WERI-Rb-1 (cell line): ENCODE measurements around the gene FSD1L.
A peak's percentile ranks its signal among the peaks of the same experiment; 100 is the strongest.

Experiments
- DNase-seq: peaks from one replicate; pipeline ENCODE4 v3.0.0-alpha.2; 2020
- H3K27ac ChIP-seq: fragments of 250-450 bp; sonication (Bioruptor Pico); 2 replicates; pipeline ENCODE4 v1.5.1; 2020; ENCODE audit warnings: mild to moderate bottlenecking, moderate library complexity
- H3K27me3 ChIP-seq: fragments of 250-450 bp; sonication (Bioruptor Pico); 2 replicates; pipeline ENCODE4 v1.5.1; 2021; ENCODE audit warnings: mild to moderate bottlenecking, low read depth, moderate library complexity; ENCODE audit not compliant: insufficient read depth, severe bottlenecking
- H3K36me3 ChIP-seq: fragments of 250-450 bp; sonication (Bioruptor Pico); 2 replicates; pipeline ENCODE4 v1.5.1; 2020; ENCODE audit warnings: mild to moderate bottlenecking, moderate library complexity
- H3K4me3 ChIP-seq: 2 replicates; pipeline ENCODE4 v1.5.1; 2011; ENCODE audit warnings: low read depth, mild to moderate bottlenecking, control low read depth, low read length
- H3K9me3 ChIP-seq: fragments of 250-450 bp; sonication (Bioruptor Pico); 2 replicates; pipeline ENCODE4 v1.5.1; 2021; ENCODE audit warnings: mild to moderate bottlenecking, moderate library complexity; ENCODE audit not compliant: severe bottlenecking
- TF ChIP-seq, protein P1 (sequence below): IDR thresholded peaks from 2 replicates; pipeline ENCODE4 v1.5.1; 2011; ENCODE audit warnings: low read depth, mild to moderate bottlenecking, control low read depth, inconsistent platforms, low read length

Gene FSD1L

DNA sequence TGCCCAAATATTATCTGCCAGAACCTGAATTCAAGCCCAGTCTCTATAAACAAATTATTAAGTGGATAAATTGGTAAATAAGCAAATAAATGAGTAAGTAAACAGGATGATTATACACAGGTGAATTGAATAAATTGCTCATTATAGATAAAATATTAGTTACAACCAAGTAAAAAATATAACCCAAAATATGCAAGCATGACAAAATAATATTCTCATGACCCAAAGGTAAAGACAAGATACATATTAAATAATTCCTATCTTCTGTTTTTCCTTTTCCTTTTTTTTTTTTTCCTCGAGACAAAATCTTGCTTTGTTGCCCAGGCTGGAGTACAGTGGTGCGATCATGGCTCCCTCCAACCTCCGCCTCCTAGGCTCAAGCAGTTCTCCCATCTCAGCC lies 21.2 kb upstream of the FSD1L start:
- Histone ChIP-seq H3K27me3 (no peaks in the 10 kb centered on the region), H3K9me3 (no peaks in the 10 kb centered on the region), H3K36me3 (no peaks in the 10 kb centered on the region), H3K4me3 (no peak overlapping the region), H3K27ac (no peak overlapping the region)
- TF ChIP-seq, protein P1, sequence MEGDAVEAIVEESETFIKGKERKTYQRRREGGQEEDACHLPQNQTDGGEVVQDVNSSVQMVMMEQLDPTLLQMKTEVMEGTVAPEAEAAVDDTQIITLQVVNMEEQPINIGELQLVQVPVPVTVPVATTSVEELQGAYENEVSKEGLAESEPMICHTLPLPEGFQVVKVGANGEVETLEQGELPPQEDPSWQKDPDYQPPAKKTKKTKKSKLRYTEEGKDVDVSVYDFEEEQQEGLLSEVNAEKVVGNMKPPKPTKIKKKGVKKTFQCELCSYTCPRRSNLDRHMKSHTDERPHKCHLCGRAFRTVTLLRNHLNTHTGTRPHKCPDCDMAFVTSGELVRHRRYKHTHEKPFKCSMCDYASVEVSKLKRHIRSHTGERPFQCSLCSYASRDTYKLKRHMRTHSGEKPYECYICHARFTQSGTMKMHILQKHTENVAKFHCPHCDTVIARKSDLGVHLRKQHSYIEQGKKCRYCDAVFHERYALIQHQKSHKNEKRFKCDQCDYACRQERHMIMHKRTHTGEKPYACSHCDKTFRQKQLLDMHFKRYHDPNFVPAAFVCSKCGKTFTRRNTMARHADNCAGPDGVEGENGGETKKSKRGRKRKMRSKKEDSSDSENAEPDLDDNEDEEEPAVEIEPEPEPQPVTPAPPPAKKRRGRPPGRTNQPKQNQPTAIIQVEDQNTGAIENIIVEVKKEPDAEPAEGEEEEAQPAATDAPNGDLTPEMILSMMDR: no peak
- no peak for DNase-seq

GRCh38 chr9:105431424-105432246 lies 16.2 kb upstream of the FSD1L start:
- no peak overlapping the region for H3K4me3 ChIP-seq
- H3K36me3 ChIP-seq: no peaks in the 10 kb centered on the region
- TF ChIP-seq, protein P1: no peak
- no peaks in the 10 kb centered on the region for H3K27me3 ChIP-seq
- H3K27ac ChIP-seq: peak overlapping the region; percentile 89
- DNase-seq: peak; percentile 53
- peaks cover 3% of the 10 kb centered on the region for H3K9me3 ChIP-seq

GRCh38 chr9:105432247-105432842 lies 15.5 kb upstream of the FSD1L start:
- DNase-seq: no peak
- Histone ChIP-seq H3K4me3 (no peak overlapping the region), H3K27me3 (no peaks in the 10 kb centered on the region), H3K9me3 (peaks cover 3% of the 10 kb centered on the region), H3K36me3 (no peaks in the 10 kb centered on the region), H3K27ac (peak overlapping the region; percentile 89)
- TF ChIP-seq, protein P1: no peak

DNA sequence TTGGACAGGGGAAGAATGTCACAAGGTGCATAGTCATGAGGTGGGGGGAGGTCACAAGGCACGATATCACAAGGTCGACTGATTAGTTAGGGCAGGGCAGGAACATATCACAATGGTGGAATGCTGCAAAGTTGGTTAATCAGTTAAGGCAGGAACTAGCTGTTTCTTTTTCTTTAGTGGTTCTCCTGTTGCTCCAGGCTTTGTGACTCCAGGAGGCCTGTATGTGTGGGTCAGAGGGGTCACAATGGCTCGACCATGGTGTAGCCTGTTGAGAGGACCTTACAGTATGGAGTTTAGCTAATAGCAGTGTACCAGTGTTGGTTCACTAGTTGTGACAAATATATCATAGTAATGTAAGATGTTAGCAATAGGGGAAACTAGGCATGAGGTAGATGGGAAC lies 12.4 kb upstream of the FSD1L start:
- no peaks in the 10 kb centered on the region for H3K27me3 ChIP-seq
- TF ChIP-seq, protein P1: no peak

GRCh38 chr9:105436783-105437182 lies 11.1 kb upstream of the FSD1L start:
- TF ChIP-seq, protein P1: no peak
- Histone ChIP-seq H3K9me3 (peaks cover 3% of the 10 kb centered on the region), H3K27me3 (no peaks in the 10 kb centered on the region), H3K4me3 (no peak overlapping the region), H3K36me3 (no peaks in the 10 kb centered on the region; the same call in 1 of the 2 replicates), H3K27ac (no peak overlapping the region)
- no peak for DNase-seq

More for the DNA sequence above, 12.4 kb upstream of the FSD1L start:
- Histone ChIP-seq H3K9me3 (peaks cover 3% of the 10 kb centered on the region), H3K4me3 (no peak overlapping the region), H3K36me3 (no peaks in the 10 kb centered on the region; the same call in 1 of the 2 replicates), H3K27ac (no peak overlapping the region)
- no peak for DNase-seq
